A549 (cell line): ENCODE measurements around the gene HOXA7.

Experiments used
- CTCF ChIP-seq: fragments of >200 bp; sonication (Bioruptor Twin); formaldehyde crosslinking; IDR thresholded peaks from 3 replicates; pipeline ENCODE4 v1.5.1; 2016
- ESRRA ChIP-seq: fragments of 150-350 bp; IDR thresholded peaks from 2 replicates; pipeline ENCODE4 v1.6.1; 2014; ENCODE audit warnings: mild to moderate bottlenecking, low read length, borderline replicate concordance
- PHF8 ChIP-seq: fragments of 200-600 bp; sonication (generic); IDR thresholded peaks from 2 replicates; pipeline ENCODE4 v1.6.1; 2016; ENCODE audit warnings: low read depth, mild to moderate bottlenecking, antibody characterized with exemption, moderate library complexity, borderline replicate concordance
- POLR2A ChIP-seq: IDR thresholded peaks from 2 replicates; pipeline ENCODE4 v1.6.1; 2012; ENCODE audit warnings: mild to moderate bottlenecking, low read length
- TFCP2L1 ChIP-seq: fragments of 250-450 bp; sonication (Bioruptor Pico); IDR thresholded peaks from 2 replicates; pipeline ENCODE4 v1.5.0; 2021; ENCODE audit warnings: mild to moderate bottlenecking
- USF2 ChIP-seq: fragments of 450-650 bp; IDR thresholded peaks from 2 replicates; pipeline ENCODE4 v1.6.1; 2014; ENCODE audit warnings: antibody characterized with exemption

GRCh38 chr7:27138472-27138871, 18.0 kb downstream of the HOXA7 start:
- TF ChIP-seq TFCP2L1 (CRISPR knock-in tag) = no peak
- TF ChIP-seq POLR2A = no peak
- no peak for TF ChIP-seq ESRRA
- TF ChIP-seq CTCF = no peak
- no peak for TF ChIP-seq USF2
- no peak for TF ChIP-seq PHF8
